Subcutaneous adipose tissue (tissue), 4 donors: Measurements from ENCODE around the gene C11orf98. TPM values are rescaled to one million over a fixed set of nuclear protein-coding genes. Genes with fewer than 3 reads are reported as not detected.

Experiments
- total RNA-seq, 4 donors: library from RNA; depleted of rRNA; stranded (reverse); fragments of >200 nt; gene quantifications; one replicate each; pipeline ENCODE4 v1.1.0, GENCODE V29; 2016
- TF ChIP-seq, protein P1 (sequence below): fragments of 450-650 bp; IDR thresholded peaks from one replicate; pipeline ENCODE4 v1.5.1; 2016; ENCODE audit warnings: low read depth, mild to moderate bottlenecking, control low read depth, antibody characterized with exemption, moderate library complexity

The C11orf98 gene
- total RNA-seq, result 10 to 100 TPM; 13.7 to 47.1 (median 35.9) TPM

DNA sequence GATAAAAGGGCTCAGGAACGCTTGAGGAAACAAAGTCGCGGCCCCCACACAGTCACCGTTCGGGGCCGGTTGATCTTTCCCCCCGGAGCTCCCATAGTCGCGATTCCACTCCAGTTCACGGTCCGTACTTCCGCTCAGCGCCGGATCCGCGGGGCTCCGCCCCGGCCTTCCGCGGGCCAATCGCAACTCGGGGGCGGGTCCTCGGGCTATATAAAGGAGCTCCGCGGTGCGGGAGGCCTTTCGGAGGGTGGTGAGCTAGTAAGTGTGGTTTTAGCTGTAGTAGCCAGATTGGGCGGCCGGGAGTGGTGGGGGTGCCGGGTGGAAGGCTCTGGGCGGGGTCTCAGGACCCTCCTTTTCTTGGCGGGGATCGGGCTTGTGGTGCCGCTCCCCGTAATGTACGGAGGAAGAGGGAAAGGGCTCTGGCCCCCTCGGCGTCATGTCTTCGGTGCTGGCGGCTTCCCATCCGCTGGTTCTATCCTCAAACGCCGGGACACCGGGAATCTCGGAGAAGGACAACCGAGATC, at the start of gene C11orf98, which contains the start of gene CSKMT:
Gene C11orf98 (minus strand): TSS at position 136 of the 524 bp plus-strand sequence. CDS start 41 bp downstream, at position 95.
Gene CSKMT (plus strand): TSS at position 238 of the 524 bp plus-strand sequence. CDS start 568 bp downstream, outside the sequence.
- TF ChIP-seq, protein P1, sequence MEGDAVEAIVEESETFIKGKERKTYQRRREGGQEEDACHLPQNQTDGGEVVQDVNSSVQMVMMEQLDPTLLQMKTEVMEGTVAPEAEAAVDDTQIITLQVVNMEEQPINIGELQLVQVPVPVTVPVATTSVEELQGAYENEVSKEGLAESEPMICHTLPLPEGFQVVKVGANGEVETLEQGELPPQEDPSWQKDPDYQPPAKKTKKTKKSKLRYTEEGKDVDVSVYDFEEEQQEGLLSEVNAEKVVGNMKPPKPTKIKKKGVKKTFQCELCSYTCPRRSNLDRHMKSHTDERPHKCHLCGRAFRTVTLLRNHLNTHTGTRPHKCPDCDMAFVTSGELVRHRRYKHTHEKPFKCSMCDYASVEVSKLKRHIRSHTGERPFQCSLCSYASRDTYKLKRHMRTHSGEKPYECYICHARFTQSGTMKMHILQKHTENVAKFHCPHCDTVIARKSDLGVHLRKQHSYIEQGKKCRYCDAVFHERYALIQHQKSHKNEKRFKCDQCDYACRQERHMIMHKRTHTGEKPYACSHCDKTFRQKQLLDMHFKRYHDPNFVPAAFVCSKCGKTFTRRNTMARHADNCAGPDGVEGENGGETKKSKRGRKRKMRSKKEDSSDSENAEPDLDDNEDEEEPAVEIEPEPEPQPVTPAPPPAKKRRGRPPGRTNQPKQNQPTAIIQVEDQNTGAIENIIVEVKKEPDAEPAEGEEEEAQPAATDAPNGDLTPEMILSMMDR, result no peak

DNA sequence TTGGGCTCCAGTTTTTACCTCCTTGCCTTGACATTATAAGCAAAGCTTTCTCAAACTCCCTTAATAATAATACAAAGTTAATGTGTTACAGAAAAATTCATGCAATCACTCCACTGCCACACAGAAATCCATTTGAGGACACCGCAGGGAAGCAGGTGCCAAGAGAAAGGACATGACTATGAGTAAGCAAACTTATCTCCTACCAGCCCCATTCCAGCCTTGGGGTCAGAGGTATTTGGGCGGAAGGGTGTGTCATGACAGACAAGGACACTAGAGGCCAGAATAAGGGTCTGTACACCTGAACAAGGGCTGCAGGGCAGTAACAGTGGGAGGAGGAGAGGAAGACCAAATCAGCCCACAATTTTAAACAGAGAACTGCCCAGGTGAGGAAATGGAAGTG, 48.3 kb upstream of the C11orf98 start:
- TF ChIP-seq, protein P1, result no peak

DNA sequence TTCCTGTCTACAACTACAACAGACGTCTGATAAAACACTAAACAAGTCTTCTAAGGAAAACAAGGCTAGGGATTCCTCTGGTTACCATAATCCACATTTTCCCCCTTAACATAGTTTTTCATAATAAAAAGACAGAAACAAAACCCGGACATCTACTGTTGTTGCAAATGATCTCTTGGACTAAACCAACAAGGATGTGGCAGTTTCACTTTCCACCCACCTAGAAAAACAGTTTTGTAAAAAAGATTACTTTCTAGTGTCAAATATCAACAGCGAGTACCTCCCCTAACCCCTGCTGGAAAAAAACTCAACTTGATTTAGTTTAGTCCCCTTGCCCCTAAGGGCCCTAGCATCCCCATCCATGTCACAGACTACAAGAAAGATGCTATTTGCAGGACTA, 47.9 kb upstream of the C11orf98 start:
- TF ChIP-seq, protein P1, result no peak

DNA sequence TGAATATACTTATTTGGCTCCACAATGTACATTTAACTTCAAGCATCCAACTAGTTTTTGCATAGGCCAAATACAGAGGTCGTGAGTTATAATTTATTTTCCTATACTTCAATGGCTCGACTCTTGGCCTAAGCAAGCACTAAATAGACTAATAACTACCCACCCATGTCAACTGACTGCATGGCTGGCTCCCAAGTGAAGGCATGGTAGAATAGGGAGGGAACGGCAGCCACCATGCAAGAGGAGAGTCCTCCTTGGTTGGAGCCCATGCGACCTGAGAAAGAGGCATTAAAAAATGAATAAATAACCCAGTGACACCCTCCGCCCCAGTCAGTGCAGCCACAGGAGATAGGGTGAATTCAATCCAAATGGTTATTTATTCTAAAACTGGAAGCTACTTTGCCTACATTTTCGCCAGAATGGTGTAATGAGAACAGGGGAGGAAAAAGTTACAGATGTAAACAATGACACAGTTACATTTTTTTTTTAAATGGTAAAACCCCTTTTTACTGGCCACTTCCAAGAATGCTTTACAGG, 47.3 kb upstream of the C11orf98 start:
- TF ChIP-seq, protein P1, result no peak

DNA sequence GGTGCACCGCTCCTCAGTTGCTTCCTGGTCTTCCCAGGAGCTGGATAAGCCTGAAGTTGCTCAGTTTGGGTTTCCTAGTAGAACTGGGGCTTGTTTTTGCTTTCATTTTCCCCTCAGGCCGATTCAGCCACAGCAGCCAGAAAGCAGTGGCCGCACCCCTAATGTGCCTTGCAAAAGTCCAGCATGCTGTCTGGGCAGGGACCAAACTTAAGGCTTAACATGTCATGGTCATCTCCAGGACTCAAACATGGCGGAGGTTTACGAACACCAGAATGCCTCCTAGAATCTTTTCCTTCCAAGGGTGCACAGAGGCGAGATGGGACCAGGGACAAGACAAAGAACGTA, 45.0 kb upstream of the C11orf98 start:
- TF ChIP-seq, protein P1, result no peak

DNA sequence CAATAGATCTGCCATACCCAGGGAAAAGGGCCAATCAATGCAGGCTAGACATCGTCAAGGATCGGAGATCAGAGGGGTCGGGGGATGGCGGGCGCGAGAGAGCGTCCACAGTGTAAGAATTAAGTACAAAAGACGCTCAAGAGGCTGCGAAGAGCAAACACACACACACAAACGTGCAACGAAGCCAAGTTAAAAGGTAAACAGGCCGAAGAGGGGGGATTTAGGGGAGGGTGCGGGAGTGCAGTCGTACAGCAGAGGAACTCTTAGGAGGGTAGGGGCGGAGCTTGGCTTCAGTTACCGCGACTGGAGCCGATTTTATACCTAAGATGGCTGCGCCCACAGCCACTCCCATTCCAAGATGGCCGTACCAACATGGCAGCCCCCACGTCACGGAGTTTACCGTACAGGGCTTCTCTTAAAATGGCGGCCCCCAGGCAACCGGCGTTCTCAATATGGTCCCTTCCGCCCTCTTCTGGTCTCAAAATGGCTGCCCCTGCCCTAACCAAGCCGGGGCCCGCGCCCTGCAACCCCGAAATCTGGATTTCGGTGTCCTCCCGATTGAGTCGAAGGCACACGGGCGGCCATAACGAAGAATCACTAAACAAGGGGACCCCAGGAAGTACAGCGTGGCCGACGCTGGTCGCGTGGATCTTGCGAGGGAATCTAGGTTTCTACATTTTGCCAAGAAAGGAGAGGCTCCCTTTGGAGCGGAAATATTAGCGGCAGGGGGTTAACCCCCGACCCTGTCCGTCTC, 44.4 kb upstream of the C11orf98 start:
- TF ChIP-seq, protein P1, result no peak

DNA sequence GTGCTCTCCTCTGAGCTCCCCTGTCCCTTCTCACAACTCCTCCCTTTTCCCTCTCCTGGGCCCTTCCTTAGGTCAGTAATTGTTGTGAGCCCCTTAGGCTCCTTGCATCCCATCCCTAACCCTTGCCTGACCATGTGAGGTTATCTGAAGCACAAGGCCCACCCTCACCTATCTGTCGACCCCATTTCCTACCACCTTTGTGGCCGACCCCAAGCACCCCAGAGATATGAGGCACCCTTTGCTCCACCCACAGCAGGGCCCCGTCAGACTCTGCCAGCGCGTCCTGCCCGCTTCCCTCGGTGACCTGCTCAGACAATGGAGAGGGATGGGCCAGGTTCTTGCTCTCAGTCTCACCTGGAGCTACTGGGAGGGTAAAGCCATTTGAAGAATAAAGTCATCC, 43.8 kb upstream of the C11orf98 start:
- TF ChIP-seq, protein P1, result no peak
